Fibroblast of the conjunctiva (primary cell): ENCODE data around the gene YEATS4.
"Not testable (repeated sequence)": the region's sequence is repeated elsewhere in the genome, so short reads cannot be mapped to it uniquely, and the experiment has no call there.

Experiments used
- DNase-seq: peaks from one replicate; pipeline ENCODE4 v3.0.0-alpha.2; 2010; ENCODE audit warnings: low read depth

YEATS4 gene

DNA sequence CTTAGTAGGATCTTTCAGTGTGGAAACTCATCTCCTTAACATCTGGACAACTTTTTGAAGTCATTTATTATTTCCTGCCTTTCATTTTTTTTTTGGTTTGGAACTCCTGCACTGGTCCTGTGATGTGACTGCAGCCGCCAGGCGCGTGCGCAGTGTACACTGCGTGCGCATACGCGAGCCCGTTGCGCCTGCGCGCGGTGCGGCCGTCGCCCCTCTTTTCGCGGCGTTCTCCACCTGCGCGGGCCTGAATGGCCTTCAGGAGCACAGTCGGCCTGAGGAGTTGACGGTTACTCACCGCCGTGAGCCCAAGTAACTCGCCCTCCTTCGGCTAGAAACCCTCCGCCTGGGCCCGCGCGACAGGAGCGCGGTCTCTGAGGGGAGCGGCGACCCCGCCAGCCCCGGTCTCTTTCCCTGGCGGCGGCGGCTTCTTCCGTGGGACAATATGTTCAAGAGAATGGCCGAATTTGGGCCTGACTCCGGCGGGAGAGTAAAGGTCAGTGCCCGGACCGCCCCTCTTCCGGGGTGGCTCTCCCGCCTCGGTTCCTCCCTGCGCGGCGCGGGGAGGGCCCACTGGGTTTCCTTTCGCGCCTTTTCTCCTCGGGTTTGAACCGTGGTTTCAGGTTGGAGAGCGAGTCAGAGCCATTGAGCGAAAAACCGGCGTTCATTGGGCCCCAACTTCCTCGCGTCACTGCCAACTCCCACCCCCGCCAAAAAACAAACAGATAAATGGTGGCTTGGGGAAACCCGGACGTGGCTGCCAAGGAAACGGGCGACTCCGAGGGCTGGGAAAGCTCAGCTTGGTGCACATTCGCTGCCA is at the start of gene YEATS4:
Gene YEATS4, plus strand, starts transcription at position 213 of the 817 bp plus-strand sequence. Its CDS starts 230 bp downstream, at position 443.
- DNase-seq = peak; percentile 74

DNA sequence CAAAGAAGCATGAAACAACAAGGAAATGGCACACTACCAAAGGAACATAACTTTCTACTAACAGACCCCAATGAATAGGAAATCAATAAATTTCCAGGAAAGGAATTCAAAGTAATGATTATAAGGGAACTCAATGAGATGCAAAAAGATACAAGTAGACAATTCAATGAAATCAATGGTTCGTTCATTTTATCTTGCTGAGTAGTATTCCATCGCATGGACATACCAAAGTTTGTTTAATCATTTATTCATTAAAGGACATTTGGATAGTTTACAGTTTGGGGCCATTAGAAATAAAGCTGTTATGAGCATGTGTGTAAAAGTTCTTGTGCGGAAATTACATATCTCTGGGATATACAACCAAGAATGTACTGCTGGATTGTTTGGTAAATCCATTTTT is 46.3 kb upstream of the YEATS4 start:
- DNase-seq = no peak

DNA sequence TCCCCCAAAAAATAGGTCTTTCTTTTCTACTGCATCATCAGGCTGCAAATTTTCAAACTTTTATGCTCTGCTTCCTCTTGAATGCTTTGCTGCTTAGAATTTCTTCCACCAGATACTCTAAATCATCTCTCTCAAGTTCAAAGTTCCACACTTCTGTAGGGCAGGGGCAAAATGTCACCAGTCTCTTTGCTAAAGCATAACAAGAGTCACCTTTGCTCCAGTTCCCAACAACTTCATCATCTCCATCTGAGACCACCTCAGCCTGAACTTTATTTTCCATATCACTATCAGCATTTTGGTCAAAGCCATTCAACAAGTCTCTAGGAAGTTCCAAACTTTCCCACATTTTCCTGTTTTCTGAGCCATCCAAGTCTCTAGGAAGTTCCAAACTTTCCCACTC is 42.8 kb upstream of the YEATS4 start:
- DNase-seq = not testable (repeated sequence)

DNA sequence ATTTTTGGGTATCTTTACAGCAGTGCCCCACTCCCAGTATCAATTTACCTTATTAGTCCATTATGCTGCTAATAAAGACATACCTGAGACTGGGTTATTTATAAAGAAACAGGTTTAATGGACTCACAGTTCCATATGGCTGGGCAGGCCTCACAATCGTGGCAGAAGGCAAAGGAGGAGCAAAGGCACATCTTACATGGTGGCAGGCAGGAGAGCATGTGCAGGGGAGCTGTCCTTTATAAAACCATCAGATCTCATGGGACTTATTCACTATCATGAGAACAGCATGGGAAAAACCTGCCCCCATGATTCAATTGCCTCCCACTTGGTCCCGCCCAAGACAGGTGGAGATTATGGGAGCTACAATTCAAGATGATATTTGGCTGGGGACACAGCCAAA is 42.3 kb upstream of the YEATS4 start:
- DNase-seq = not testable (repeated sequence)

DNA sequence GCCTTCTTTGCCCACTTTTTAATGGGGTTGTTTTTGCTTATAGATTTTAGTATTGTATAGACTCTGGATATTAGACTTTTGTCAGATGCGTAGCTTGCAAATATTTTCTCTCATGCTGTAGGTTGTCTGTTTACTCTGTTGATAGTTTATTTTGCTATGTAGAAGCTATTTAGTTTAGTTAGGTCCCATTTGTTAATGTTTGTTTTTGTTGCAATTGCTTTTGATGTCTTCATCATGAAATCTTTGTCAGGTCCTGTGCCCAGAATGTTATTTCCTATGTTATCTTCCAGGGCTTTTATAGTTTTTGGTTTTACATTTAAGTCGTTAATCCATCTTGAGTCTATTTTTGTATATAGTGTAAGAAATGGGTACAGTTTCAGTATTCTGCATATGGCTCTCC is 41.3 kb upstream of the YEATS4 start:
- no peak for DNase-seq

DNA sequence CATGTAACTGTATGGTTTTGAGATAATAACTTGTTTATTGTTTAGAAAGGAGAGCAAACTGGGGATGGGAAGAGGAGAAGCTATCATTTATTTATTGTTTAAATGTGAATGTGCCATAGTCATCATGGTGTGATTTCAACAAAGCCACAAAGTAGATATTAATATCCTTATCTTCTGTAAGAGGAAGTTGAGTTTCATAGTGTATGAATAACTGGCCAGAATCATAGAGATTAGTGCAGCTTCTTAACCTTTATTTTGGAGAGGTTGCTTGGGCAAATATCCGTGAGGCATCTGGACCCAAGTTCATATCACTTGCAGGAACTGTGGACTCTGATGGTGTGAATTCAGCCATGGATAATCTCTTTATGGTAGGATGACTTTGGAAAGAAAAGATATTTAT is 38.2 kb upstream of the YEATS4 start:
- DNase-seq = no peak

DNA sequence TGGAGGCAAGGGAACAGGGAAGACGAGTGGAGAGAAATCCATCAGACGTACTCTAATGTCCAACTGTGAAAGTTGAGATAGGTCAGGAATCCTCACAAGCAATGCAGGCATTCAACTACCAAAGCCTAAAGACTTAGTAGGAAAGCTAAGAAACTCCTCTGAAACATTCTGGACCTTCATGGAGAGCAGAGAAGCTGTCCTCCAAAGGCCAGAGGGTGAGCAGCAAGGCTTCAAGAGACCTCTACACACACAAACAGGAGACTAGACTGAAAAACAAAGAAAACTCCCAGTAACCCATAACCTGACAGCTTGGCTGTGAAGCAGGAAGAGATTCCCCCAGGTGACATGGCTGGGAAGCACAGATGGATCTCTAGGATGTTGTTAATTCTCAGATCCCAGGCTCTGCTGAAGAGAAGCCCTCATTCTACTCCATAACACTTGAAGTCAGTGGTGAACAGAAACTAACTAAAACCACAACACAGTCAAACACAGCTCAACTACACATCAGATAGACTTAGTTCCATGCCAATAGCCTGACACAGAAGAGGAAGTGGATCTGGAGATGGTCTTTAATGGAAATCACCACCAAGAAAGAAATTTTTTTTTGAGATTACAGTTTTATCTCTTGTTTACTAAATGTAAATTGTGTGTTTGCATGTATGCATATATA is 34.6 kb upstream of the YEATS4 start:
- DNase-seq = no peak

DNA sequence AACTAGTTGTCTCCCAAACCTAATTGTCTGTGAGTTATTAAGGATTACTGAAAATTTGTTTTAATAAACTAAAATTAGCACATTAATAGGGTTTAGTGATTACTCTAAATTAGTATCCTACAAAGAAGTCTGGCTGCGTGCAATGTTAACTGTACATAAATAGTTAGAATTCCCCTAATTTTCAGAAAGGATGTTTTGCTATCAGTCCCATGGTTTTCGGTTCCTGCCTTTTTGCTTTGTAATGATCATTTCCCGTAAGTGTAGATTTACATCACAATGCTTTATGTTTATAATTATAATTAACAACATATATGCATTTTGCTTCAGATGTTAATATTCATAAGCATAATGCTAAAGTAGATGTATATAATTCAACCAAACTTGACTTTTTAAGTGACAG is 31.1 kb upstream of the YEATS4 start:
- no peak for DNase-seq

DNA sequence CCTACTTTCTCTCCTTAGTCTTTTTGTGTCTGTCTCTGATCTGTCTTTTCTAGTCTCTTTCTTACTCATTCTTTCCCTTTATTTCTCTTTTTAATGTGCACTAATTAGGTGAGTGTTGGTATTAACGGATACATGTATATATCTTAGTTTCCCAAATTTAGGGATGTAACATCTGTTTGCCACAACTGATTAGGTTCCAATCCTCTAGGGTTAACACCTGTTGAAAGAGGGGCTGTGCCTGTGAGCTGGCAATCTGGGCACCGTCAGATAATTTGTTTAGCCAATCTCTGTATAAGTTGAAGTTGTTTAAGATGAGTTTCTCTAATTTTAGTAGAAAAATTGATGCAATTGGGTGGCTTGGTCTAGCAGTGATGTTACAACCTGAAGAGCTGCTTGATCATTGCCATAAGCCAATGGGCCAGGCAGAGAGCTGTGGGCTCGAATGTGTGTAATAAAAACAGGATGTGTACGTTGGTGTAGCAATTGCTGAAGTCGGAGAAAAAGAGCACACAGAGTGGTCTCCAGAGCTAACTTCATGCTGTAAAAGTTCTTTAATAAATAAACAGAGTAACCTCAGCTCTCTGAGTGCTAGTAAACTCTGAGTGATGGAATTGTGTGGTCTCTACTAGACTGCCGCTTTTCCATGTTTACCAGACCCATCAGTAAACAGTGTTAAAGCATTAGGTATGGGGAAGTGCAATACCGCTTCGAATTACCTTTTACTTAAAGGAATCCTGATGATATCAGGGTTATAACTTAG is 29.7 kb upstream of the YEATS4 start:
- DNase-seq = no peak

DNA sequence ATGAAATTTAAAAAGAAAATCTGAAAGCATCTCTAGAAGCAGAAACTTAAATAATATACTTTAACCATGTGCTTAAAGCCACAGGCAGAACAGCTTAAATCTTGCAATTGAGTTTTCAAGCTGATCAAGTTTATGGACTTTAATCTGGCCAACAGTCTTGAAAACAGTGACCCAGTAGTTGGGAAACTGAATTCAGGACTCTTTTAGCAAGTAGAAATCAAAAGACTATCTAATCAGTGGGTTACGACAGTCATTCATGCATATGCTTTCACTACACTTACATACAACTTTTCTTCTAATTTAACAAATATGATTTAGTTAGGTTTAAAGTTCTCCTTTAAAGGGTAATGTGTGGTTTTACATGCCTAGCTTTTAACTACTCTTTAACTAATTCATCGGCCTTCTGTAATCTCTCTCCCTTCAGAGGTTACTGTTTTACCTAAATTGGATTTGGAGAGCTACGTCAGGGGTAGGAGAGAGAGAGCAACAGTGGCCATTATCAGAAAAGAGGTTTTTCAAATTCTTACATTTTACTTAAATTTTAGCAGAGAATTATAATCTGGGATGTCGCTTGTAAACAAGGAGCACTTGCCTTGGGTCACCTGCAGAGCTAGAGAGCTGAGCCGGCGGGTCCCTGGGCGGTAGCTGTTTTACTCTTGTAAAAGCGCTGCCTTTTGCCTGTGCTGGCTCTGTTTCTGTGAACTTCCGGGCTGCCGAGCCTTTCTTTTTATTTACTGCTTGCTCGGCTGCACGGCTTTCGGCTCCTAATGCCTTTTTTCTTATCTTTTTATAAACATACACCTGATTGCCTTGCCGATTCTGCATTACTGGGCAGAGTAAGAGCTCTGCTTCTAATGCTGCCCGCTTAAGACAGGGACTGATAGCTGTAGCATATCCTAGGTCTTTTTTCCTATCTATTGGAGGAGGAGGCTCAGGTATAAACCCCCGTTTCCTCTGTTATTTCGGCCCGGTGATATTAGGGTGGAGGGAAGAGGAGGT is 28.8 kb upstream of the YEATS4 start:
- DNase-seq = no peak

DNA sequence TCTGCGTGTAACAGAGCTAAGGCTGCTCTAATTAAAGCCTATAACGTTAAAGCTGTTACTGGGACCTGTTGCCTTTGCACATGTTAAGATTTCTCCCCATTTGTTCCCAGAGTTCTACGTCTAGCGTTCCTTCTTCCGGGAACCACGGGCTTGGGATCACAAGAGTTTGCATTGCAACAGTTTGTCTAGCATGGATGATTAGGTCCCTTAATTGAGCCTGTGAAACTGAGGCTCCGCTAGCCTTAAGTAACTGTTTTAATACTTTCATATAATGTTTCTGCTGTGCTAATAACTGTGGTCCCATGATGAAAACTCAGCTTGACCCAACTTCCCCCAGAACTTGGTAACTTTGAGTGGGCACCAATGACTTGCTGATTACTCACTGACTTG is 28.0 kb upstream of the YEATS4 start:
- DNase-seq = no peak

DNA sequence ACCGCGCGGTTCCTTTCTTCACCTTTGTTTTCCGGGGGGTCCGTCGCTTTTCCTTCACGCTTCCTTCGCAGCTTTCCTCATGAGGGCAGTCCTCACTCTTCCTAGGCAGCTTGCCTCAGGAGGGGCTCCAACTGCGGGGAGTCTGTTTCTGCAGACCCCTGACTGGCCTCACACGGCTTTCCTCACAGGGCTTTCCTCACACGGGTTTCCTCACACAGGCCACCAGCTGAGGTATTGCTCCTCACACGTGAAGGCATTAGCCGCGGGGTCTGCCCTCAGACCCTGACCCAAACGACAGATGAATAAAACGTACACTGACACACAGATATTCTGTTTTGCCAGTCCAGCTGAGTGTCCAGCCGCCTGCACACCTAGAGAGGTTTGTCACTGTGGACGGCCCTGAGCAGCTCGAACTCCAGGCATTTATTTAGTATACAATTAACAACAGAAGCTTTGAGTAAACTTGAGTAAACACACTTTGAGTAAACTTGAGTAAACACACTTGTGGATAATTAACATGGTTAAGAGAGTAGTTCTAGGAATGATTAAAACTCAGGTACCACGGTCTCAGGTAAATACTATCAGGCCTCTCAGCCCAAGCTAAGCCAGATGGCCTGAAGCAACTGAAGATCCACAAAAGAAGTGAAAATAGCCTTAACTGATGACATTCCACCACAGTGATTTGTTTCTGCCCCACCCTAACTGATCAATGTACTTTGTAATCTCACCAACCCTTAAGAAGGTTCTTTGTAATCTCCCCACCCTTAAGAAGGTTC is 27.4 kb upstream of the YEATS4 start:
- no peak for DNase-seq

DNA sequence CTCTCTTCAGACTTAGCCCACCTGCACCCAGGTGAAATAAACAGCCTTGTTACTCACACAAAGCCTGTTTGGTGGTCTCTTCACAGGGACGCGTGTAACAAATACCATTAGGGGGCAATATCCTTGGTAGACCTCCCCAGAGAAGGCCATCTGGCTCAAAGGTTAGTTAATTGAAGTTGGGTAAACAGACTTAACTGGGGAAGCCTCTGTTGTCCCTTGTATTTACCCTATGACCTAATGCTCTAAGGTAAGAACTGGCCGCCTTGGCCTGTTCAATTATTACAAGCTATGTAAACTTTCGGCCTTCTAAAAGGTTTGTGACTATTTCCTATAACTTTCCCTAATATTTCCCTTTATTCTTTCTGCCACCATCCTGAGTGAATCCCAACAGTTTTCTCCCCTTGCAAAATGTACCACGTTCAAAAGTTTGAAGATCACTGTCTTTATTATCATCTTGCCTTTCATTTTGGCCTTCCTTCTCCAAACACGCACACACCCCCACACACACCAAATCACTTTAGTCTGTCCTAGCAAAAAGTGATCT is 26.7 kb upstream of the YEATS4 start:
- DNase-seq = no peak

DNA sequence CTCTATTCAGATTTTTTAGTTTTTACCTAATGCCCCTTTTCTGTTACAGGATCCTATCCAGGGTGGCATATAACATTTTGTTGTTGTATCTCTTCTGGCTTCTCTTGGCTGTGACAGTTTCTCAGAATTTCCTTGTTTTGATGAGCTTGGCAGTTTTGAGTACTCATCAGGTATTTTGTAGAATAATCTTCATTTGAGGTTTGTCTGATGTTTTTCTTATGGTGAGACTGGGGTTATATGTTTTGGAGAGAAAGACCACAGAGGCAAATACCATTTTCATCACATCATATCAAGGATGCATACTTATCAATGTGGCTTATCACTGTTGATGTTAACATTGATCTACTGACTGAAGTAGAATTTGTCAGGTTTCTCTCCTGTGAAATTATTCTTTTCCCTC is 25.4 kb upstream of the YEATS4 start:
- no peak for DNase-seq

DNA sequence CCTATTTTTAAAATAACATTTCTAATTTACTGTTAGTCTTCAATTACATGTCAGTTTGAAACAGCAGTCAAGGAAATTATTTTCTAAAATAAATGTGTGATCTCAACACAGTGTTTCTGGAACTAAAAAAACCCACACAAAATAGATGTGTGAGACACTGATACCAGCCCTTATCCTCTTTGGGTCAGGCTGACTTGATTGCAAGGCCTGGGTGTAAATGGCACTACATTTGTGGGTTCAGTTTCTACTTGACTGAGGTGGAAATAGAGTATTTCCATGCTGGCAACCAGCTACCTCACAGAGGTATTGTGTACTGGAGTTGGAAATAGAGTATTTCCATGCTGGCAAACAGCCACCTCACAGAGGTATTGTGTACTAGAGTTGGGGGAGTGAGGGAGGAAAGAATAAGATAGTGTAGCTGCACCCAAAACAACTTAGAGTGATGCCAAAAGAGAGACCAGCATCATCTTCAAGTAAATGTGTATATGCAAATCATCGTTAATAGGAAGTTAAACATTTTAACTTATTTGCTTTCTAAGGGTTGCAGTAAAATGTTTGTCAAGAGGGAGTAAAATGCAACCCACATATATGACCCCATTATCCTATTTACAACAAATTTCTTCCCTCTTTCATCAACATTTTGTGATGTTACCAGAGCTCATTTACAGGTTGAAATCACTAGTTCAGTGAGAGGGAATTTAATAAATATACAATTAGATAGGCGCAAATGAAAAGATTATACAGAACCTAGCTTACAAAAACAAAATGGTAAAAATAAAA is 22.0 kb upstream of the YEATS4 start:
- no peak for DNase-seq

DNA sequence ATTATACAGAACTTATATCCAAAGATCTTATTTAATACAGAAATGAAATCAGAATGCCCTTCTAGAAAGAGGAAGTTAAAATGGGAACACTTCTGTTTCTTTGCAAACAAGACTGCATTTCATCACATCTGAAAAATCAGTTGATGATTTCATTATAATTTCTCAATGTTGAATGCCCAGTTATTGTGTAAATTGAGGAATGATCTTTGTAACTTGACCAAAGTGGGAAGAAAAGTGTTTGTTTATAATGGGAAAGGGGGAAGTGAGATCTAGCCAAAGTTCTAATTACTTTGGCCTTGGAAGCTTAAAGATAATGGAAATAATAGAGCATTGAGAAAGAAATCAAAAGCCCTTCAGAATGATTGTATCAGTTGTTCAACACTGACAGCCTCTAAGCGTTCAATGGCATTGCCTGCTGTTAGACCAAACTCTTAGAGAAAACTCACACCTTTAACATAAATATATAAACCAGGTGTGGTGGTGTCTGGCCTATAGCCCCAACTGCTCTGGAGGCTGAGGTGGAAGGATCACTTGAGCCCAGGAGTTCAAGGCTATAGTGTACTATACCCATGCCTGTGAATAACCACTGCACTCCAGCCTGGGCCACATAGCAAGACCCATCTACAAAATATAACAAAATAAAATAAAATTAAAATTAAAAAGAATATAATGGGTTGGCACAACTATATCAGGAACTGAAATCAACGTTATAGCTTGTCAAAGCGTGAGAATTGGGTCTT is 21.3 kb upstream of the YEATS4 start:
- no peak for DNase-seq

DNA sequence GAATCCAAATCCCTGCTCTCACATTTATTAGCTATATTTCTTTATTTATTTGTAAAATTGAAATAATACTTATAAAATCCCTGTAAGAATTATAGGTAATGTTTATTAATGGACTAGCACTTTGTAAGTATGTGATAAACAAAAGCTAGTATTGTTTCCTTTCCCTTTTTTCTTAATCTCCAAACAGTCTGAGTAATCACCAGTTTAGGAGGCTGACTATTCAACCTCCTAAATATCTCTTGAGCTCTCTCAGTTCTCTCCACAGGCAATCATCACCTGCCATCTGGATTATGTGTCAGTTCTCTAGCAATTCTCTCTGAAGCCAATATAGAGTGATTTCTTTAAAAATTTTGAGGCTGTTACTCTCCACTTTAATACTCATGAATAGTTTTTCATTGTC is 20.6 kb upstream of the YEATS4 start:
- DNase-seq = no peak

DNA sequence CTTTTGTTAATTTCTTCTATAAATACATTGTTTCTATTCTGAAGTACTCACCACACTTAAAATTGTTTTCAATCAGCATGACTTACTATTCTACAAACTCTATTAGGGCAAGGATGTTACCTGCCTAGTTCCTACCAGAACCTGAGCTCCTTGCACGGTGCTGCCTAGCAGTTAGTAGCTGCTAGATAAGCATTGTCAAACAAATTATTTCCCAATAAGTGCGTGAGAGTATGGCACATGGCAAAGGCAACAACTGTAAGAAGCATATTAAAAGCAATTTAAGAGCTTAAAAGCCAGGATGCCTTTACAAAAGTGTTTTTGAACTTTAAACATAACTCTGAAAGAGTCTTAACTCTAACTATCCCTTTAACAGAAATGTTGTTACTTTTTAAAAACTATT is 19.5 kb upstream of the YEATS4 start:
- DNase-seq = no peak

DNA sequence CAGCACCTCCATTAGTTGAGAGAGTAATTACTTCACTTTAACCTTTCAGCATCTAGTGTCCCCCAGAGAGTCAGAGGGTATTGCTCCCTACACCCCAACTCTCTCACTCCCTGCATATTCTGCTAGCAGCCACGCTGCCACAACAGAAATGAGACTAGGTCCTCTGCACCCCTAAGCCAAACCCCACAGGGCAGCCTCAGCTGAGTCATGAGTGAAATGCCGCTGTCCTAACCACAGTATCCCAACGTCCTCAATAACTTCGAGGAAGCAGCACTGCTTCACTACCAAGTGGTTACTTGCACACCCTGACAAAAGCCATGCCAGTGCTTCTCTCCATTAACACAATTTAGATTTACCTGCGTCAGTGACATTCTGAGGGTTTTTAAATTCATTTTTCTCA is 18.2 kb upstream of the YEATS4 start:
- DNase-seq = no peak
